IMR-90 (cell line): ENCODE measurements around the gene OTUD5. TPM values are rescaled to one million over a fixed set of nuclear protein-coding genes. Genes with fewer than 3 reads are reported as not detected.

Experiments used
- ATAC-seq: fragments of 200-7000 bp; cut with Tn5 transposase; 2 replicates; pipeline ENCODE4 v1.9.1; 2020; ENCODE audit warnings: low read depth, mild to moderate bottlenecking, moderate library complexity
- BruUV-seq: library from RNA; stranded (reverse); fragments of 400-500 nt; replicated peaks from 2 replicates; lab custom pipeline; 2021; lab: Mats Ljungman, UMichigan
- CTCF ChIA-PET: fragments of 300-600 bp; formaldehyde crosslinking; extraction: SDS; loops from one replicate; lab custom pipeline; 2021; ENCODE audit warnings: antibody characterized with exemption; lab: Yijun Ruan, JAX
- POLR2A ChIA-PET: fragments of 300-600 bp; sonication (Branson Sonifier 250); formaldehyde crosslinking; loops from one replicate; lab custom pipeline; 2022; ENCODE audit warnings: antibody characterized with exemption; ENCODE audit not compliant: unreplicated experiment; lab: Charles Lee
- DNase-seq: peaks from one replicate; pipeline ENCODE4 v3.0.0; 2013
- H2AFZ ChIP-seq: replicated peaks from 2 replicates; pipeline ENCODE3; 2013; ENCODE audit warnings: low read length, mild to moderate bottlenecking; ENCODE audit not compliant: poor library complexity
- H2AK5ac ChIP-seq: 2 replicates; pipeline ENCODE4 v1.6.1; 2013; ENCODE audit warnings: low read depth, low read length, inconsistent platforms
- H2AK9ac ChIP-seq: replicated peaks from 2 replicates; pipeline ENCODE3; 2013; ENCODE audit warnings: mild to moderate bottlenecking, low read depth, low read length, moderate library complexity; ENCODE audit not compliant: poor library complexity
- H2BK120ac ChIP-seq: 2 replicates; pipeline ENCODE4 v1.6.1; 2013; ENCODE audit warnings: low read depth, low read length, inconsistent platforms
- H2BK15ac ChIP-seq: 3 replicates; pipeline ENCODE4 v1.6.1; 2013; ENCODE audit warnings: low read depth, low read length, inconsistent platforms
- H2BK20ac ChIP-seq: 2 replicates; pipeline ENCODE4 v1.6.1; 2013; ENCODE audit warnings: low read depth, mild to moderate bottlenecking, inconsistent platforms, low read length, moderate library complexity
- H2BK5ac ChIP-seq: 2 replicates; pipeline ENCODE4 v1.6.1; 2013; ENCODE audit warnings: mild to moderate bottlenecking, low read depth, low read length, inconsistent platforms; ENCODE audit not compliant: poor library complexity, severe bottlenecking
- H3K14ac ChIP-seq: replicated peaks from 2 replicates; pipeline ENCODE4 v1.6.1; 2013; ENCODE audit warnings: low read depth, low read length, inconsistent platforms
- H3K18ac ChIP-seq: 2 replicates; pipeline ENCODE4 v1.6.1; 2013; ENCODE audit warnings: low read depth, low read length, control low read depth
- H3K23ac ChIP-seq: 2 replicates; pipeline ENCODE4 v1.6.1; 2013; ENCODE audit warnings: low read depth, low read length, inconsistent platforms
- H3K27ac ChIP-seq: 2 replicates; pipeline ENCODE4 v1.5.1; 2013; ENCODE audit warnings: mild to moderate bottlenecking, control low read depth, low read length; ENCODE audit not compliant: insufficient read depth
- H3K27me3 ChIP-seq: 2 replicates; pipeline ENCODE4 v1.6.1; 2013; ENCODE audit warnings: low read length; ENCODE audit not compliant: control insufficient read depth, insufficient read depth
- H3K36me3 ChIP-seq: 2 replicates; pipeline ENCODE4 v1.6.1; 2013; ENCODE audit warnings: low read length, mixed read lengths; ENCODE audit not compliant: control insufficient read depth, insufficient read depth
- H3K4ac ChIP-seq: 2 replicates; pipeline ENCODE4 v1.6.1; 2013; ENCODE audit warnings: low read depth, low read length, inconsistent platforms
- H3K4me1 ChIP-seq: 2 replicates; pipeline ENCODE4 v1.6.1; 2013; ENCODE audit warnings: low read length, mixed read lengths; ENCODE audit not compliant: control insufficient read depth, insufficient read depth
- H3K4me2 ChIP-seq: 2 replicates; pipeline ENCODE4 v1.6.1; 2013; ENCODE audit warnings: low read depth, mild to moderate bottlenecking, control low read depth, low read length, moderate library complexity
- H3K4me3 ChIP-seq: 2 replicates; pipeline ENCODE4 v1.5.1; 2013; ENCODE audit warnings: low read depth, mild to moderate bottlenecking, control low read depth, low read length, moderate library complexity; ENCODE audit not compliant: insufficient read depth
- H3K56ac ChIP-seq: 2 replicates; pipeline ENCODE4 v1.6.1; 2013; ENCODE audit warnings: low read length, inconsistent platforms; ENCODE audit not compliant: insufficient read depth; ENCODE audit errors: extremely low read depth
- H3K79me1 ChIP-seq, 2 experiments: 2 replicates each; pipeline ENCODE4 v1.6.1; 2013; ENCODE audit warnings: low read length in 2 of 2, inconsistent platforms in 1 of 2, low read depth in 1 of 2
- H3K9ac ChIP-seq: 2 replicates; pipeline ENCODE4 v1.6.1; 2013; ENCODE audit warnings: low read depth, low read length, control low read depth
- H3K9me1 ChIP-seq: 2 replicates; pipeline ENCODE4 v1.6.1; 2013; ENCODE audit warnings: low read length, inconsistent platforms; ENCODE audit not compliant: insufficient read depth
- H3K9me3 ChIP-seq: 2 replicates; pipeline ENCODE4 v1.6.1; 2013; ENCODE audit warnings: low read length; ENCODE audit not compliant: control insufficient read depth, insufficient read depth
- H4K20me1 ChIP-seq: 2 replicates; pipeline ENCODE4 v1.6.1; 2013; ENCODE audit warnings: low read length, inconsistent platforms; ENCODE audit not compliant: insufficient read depth
- H4K5ac ChIP-seq: 2 replicates; pipeline ENCODE4 v1.6.1; 2013; ENCODE audit warnings: mild to moderate bottlenecking, low read depth, low read length, control low read depth
- H4K8ac ChIP-seq, 2 experiments: 2 replicates each; pipeline ENCODE4 v1.6.1; 2013; ENCODE audit warnings: low read depth in 2 of 2, low read length in 2 of 2, control low read depth in 1 of 2, inconsistent platforms in 1 of 2
- H4K91ac ChIP-seq: 2 replicates; pipeline ENCODE4 v1.6.1; 2013; ENCODE audit warnings: low read depth, low read length, inconsistent platforms; ENCODE audit not compliant: insufficient read depth
- BHLHE40 ChIP-seq: fragments of 150-350 bp; IDR thresholded peaks from 2 replicates; pipeline ENCODE4 v1.6.1; 2016; ENCODE audit warnings: mild to moderate bottlenecking, low read depth, low read length
- CHD1 ChIP-seq: IDR thresholded peaks from 2 replicates; pipeline ENCODE4 v1.6.1; 2012; ENCODE audit warnings: low read depth, low read length, improper control_type of control experiment
- CTCF ChIP-seq: conservative IDR thresholded peaks from 2 replicates; pipeline ENCODE4 v1.5.1; 2012; ENCODE audit warnings: mild to moderate bottlenecking, low read depth, low read length, improper control_type of control experiment
- ELK1 ChIP-seq: fragments of 150-350 bp; IDR thresholded peaks from 2 replicates; pipeline ENCODE4 v1.6.1; 2016; ENCODE audit warnings: low read depth, mild to moderate bottlenecking, low read length, moderate library complexity, borderline replicate concordance
- MAFK ChIP-seq: IDR thresholded peaks from 2 replicates; pipeline ENCODE4 v1.6.1; 2012; ENCODE audit warnings: low read depth, low read length, improper control_type of control experiment
- MAZ ChIP-seq: IDR thresholded peaks from 2 replicates; pipeline ENCODE4 v1.6.1; 2012; ENCODE audit warnings: low read depth, mild to moderate bottlenecking, low read length, improper control_type of control experiment, moderate library complexity, borderline replicate concordance
- NFE2L2 ChIP-seq: fragments of 150-350 bp; IDR thresholded peaks from 2 replicates; pipeline ENCODE4 v1.6.1; 2016; ENCODE audit warnings: low read depth, mild to moderate bottlenecking, low read length
- RFX5 ChIP-seq: IDR thresholded peaks from 2 replicates; pipeline ENCODE4 v1.8.0; 2012; ENCODE audit warnings: low read depth, mild to moderate bottlenecking, low read length, moderate library complexity
- SMC3 ChIP-seq: fragments of 150-350 bp; IDR thresholded peaks from 2 replicates; pipeline ENCODE4 v1.6.1; 2016; ENCODE audit warnings: low read depth, mild to moderate bottlenecking, antibody characterized with exemption, low read length, moderate library complexity
- USF2 ChIP-seq: fragments of 150-350 bp; IDR thresholded peaks from 2 replicates; pipeline ENCODE4 v1.6.1; 2017; ENCODE audit warnings: mild to moderate bottlenecking, antibody characterized with exemption, low read length, low read depth
- WGBS, 2 experiments: methylation state at CpG; one replicate each; pipeline versions ENCODE4 v1.1.5 to v1.1.7; 2013; ENCODE audit warnings: missing lambda C conversion rate in 2 of 2; ENCODE audit not compliant: insufficient read length in 1 of 2; ENCODE audit errors: extremely low coverage in 2 of 2; 5-methylcytosine and 5-hydroxymethylcytosine counted together
- dilution Hi-C: fragments of 300-500 bp; cut with HindIII; formaldehyde crosslinking; loops from one replicate; pipeline ENCODE4 v1.14.3; 2018; ENCODE audit warnings: low sequenced_read_pairs; ENCODE audit not compliant: unreplicated experiment
- in situ Hi-C: fragments of 300-500 bp; cut with MboI; formaldehyde crosslinking; loops from 3 replicates; pipeline ENCODE4 v1.14.3; 2019; ENCODE audit warnings: low sequenced_read_pairs, inconsistent platforms, mixed read lengths
- intact Hi-C: fragments of 100-400 bp; cut with micrococcal nuclease; formaldehyde crosslinking; loops from 2 replicates; pipeline ENCODE4 v1.10.0; 2022
- polyA plus RNA-seq, 3 experiments: library from polyadenylated mRNA; depleted of rRNA; stranded (reverse); fragments of >200 nt; gene quantifications; 2 replicates each; pipeline ENCODE4 v1.2.3, GENCODE V29; 2012; ENCODE audit warnings: low replicate concordance in 1 of 3
- total RNA-seq: library from RNA; depleted of rRNA; stranded (reverse); fragments of >200 nt; gene quantifications from 2 replicates; pipeline ENCODE4 v1.2.3, GENCODE V29; 2012

The OTUD5 gene
- total and polyA plus RNA-seq, 2 of the 4 experiments (the other 2 are of a cell fraction) = 30.6 to 50.4 TPM

- DNase-seq (no peak), ATAC-seq (no peak)
- Histone ChIP-seq H2BK120ac (no peak overlapping the region), H3K9me3 (no peaks in the 10 kb centered on the region), H3K4me2 (no peak overlapping the region), H4K5ac (no peak overlapping the region), H4K91ac (no peak overlapping the region), H2AK5ac (no peak overlapping the region), H3K27me3 (no peaks in the 10 kb centered on the region), H3K23ac (no peak overlapping the region), H2BK15ac (no peak overlapping the region), H2BK20ac (no peak overlapping the region), H3K9me1 (peaks cover 4% of the 10 kb centered on the region; the same call in 1 of the 2 replicates), H3K36me3 (peaks cover 25% of the 10 kb centered on the region), H2AFZ (no peak overlapping the region), H2BK5ac (no peak overlapping the region), H3K56ac (no peak overlapping the region), H3K79me1 (peaks cover 0 to 34% of the 10 kb centered on the region in 2 experiments), H3K14ac (no peak overlapping the region), H3K4ac (no peak overlapping the region), H3K4me3 (no peak overlapping the region), H3K27ac (no peak overlapping the region), H4K20me1 (peaks cover 24% of the 10 kb centered on the region), H3K9ac (no peak overlapping the region), H3K18ac (no peak overlapping the region), H2AK9ac (no peak overlapping the region), H3K4me1 (no peaks in the 10 kb centered on the region; the same call in 1 of the 2 replicates), H4K8ac (no peak overlapping the region)
- dilution Hi-C loops (no loop called here), in situ Hi-C loops (no loop called here), intact Hi-C loops (no loop called here)
- TF ChIP-seq USF2 (no peak), CHD1 (no peak), NFE2L2 (no peak), MAZ (no peak), ELK1 (no peak), MAFK (no peak), CTCF (no peak), BHLHE40 (no peak), RFX5 (no peak), SMC3 (no peak)
- WGBS, 2 experiments = no CpG with 5 or more reads among the region's 1 CpG
- no TSS peak for BruUV-seq
- ChIA-PET POLR2A (no interaction called here), CTCF (no interaction called here)
Observed at GRCh38 chrX:48935301-48935670, 22.1 kb downstream of the OTUD5 start.
